PC-3 (cell line): ENCODE measurements around the gene RING1. TPM values are rescaled to one million over a fixed set of nuclear protein-coding genes. Genes with fewer than 3 reads are reported as not detected.
A peak's percentile ranks its signal among the peaks of the same experiment; 100 is the strongest.

Source experiments
- ATAC-seq: fragments of 200-7000 bp; cut with Tn5 transposase; 2 replicates; pipeline ENCODE4 v1.9.1; 2020; ENCODE audit warnings: mild to moderate bottlenecking, moderate library complexity
- BruUV-seq: library from RNA; stranded (reverse); fragments of 400-500 nt; replicated peaks from 2 replicates; lab custom pipeline; 2021; lab: Mats Ljungman, UMichigan
- CTCF ChIA-PET: fragments of 300-600 bp; sonication (Branson Sonifier 250); formaldehyde crosslinking; loops from one replicate; lab custom pipeline; 2022; ENCODE audit warnings: antibody characterized with exemption; lab: Charles Lee
- POLR2A ChIA-PET: fragments of 300-600 bp; sonication (Branson Sonifier 250); formaldehyde crosslinking; loops from one replicate; lab custom pipeline; 2022; ENCODE audit warnings: antibody characterized with exemption; ENCODE audit not compliant: unreplicated experiment; lab: Charles Lee
- DNase-seq: peaks from one replicate; pipeline ENCODE4 v3.0.0-alpha.2; 2015
- H2AFZ ChIP-seq: fragments of 300-600 bp; sonication (generic); 2 replicates; pipeline ENCODE4 v1.6.0; 2016; ENCODE audit warnings: antibody characterized with exemption, low read length
- H3F3A ChIP-seq: fragments of 300-600 bp; sonication (generic); one replicate; pipeline ENCODE4 v1.6.0; 2017; ENCODE audit warnings: antibody characterized with exemption, low read length, control low read depth, mild to moderate bottlenecking; ENCODE audit not compliant: unreplicated experiment
- H3K27ac ChIP-seq: fragments of 300-600 bp; sonication (generic); 2 replicates; pipeline ENCODE4 v1.5.1; 2016; ENCODE audit warnings: mild to moderate bottlenecking, low read length
- H3K27me3 ChIP-seq: fragments of 300-600 bp; sonication (generic); 2 replicates; pipeline ENCODE4 v1.6.1; 2016; ENCODE audit warnings: low read length, mixed read lengths
- H3K36me3 ChIP-seq: fragments of 300-600 bp; sonication (generic); 2 replicates; pipeline ENCODE4 v1.6.1; 2016; ENCODE audit warnings: low read depth, mixed run types, low read length, mixed read lengths
- H3K4me1 ChIP-seq: fragments of 300-600 bp; sonication (generic); 2 replicates; pipeline ENCODE4 v1.5.1; 2016; ENCODE audit warnings: low read length; ENCODE audit not compliant: insufficient read depth
- H3K4me2 ChIP-seq: fragments of 300-600 bp; sonication (generic); 2 replicates; pipeline ENCODE4 v1.6.0; 2016; ENCODE audit warnings: low read length
- H3K4me3 ChIP-seq: fragments of 300-600 bp; sonication (generic); 2 replicates; pipeline ENCODE4 v1.5.1; 2016; ENCODE audit warnings: mild to moderate bottlenecking, low read length, mixed read lengths
- H3K79me2 ChIP-seq: fragments of 300-600 bp; sonication (generic); 2 replicates; pipeline ENCODE4 v1.6.1; 2017; ENCODE audit warnings: low read length, mixed read lengths
- H3K9ac ChIP-seq: fragments of 300-600 bp; sonication (generic); 2 replicates; pipeline ENCODE4 v1.6.0; 2016; ENCODE audit warnings: mild to moderate bottlenecking, low read length
- H3K9me2 ChIP-seq: fragments of 300-600 bp; sonication (generic); replicated peaks from 2 replicates; pipeline ENCODE4 v1.6.1; 2016; ENCODE audit warnings: mixed run types, low read length, mixed read lengths
- H3K9me3 ChIP-seq: fragments of 300-600 bp; sonication (generic); 2 replicates; pipeline ENCODE4 v1.6.1; 2016; ENCODE audit warnings: low read length, mixed read lengths
- H4K20me1 ChIP-seq: fragments of 300-600 bp; sonication (generic); 2 replicates; pipeline ENCODE4 v1.6.1; 2016; ENCODE audit warnings: low read length, mixed read lengths
- CTCF ChIP-seq: fragments of 300-600 bp; sonication (generic); conservative IDR thresholded peaks from 2 replicates; pipeline ENCODE4 v1.5.1; 2017; ENCODE audit warnings: antibody characterized with exemption, low read depth, mild to moderate bottlenecking, low read length
- EZH2 ChIP-seq: fragments of 300-600 bp; sonication (generic); IDR thresholded peaks from one replicate; pipeline ENCODE4 v1.6.1; 2017; ENCODE audit warnings: antibody characterized with exemption, mild to moderate bottlenecking, low read length; ENCODE audit not compliant: unreplicated experiment
- EZH2phosphoT487 ChIP-seq: fragments of 300-600 bp; sonication (generic); IDR thresholded peaks from 2 replicates; pipeline ENCODE4 v1.6.1; 2018; ENCODE audit warnings: mild to moderate bottlenecking, antibody characterized with exemption, low read length, borderline replicate concordance
- intact Hi-C: fragments of 100-400 bp; cut with micrococcal nuclease; formaldehyde crosslinking; loops from 2 replicates; pipeline ENCODE4 v1.9.0; 2023
- total RNA-seq: library from RNA; depleted of rRNA; stranded (reverse); fragments of >200 nt; gene quantifications from 2 replicates; pipeline ENCODE4 v1.2.3, GENCODE V29; 2014

Gene RING1
- total RNA-seq, 1 experiment from 2014 or later: 23.3 TPM

GRCh38 chr6:33206864-33207551, 1.3 kb upstream of the RING1 start:
- no peaks in the 10 kb centered on the region for H3K9me3 ChIP-seq
- POLR2A ChIA-PET: no interaction called here
- no peaks in the 10 kb centered on the region for H4K20me1 ChIP-seq
- H3K79me2 ChIP-seq: peaks cover 26% of the 10 kb centered on the region
- H3K4me3 ChIP-seq: peak overlapping the region; percentile 84
- intact Hi-C loops: loop anchor here (2.0 to 10.0 kb wide), 3 partner anchors 42 to 208 kb away; partner anchors contain the start of genes B3GALT4, CUTA, PHF1 and RPS18
- peak overlapping the region; percentile 84 for H3K27ac ChIP-seq
- H3K4me2 ChIP-seq: peak overlapping the region; percentile 100
- TF ChIP-seq CTCF (no peak), EZH2phosphoT487 (no peak), EZH2 (no peak)
- no peaks in the 10 kb centered on the region for H3F3A ChIP-seq
- no peaks in the 10 kb centered on the region for H3K9me2 ChIP-seq
- peaks cover 49% of the 10 kb centered on the region for H3K4me1 ChIP-seq
- peak overlapping the region; percentile 98 for H3K9ac ChIP-seq
- CTCF ChIA-PET: no interaction called here
- no TSS peak for BruUV-seq
- no peaks in the 10 kb centered on the region for H3K27me3 ChIP-seq
- ATAC-seq: peak; percentile 41
- DNase-seq: peak; percentile 76
- peaks cover 19% of the 10 kb centered on the region for H3K36me3 ChIP-seq
- peak overlapping the region; percentile 84; the same call in 1 of the 2 replicates for H2AFZ ChIP-seq

GRCh38 chr6:33207552-33208090, 679 bp upstream of the RING1 start:
- no peak for TF ChIP-seq EZH2
- peak; percentile 10 for ATAC-seq
- ChIA-PET POLR2A (no interaction called here), CTCF (interaction anchor here (0.6 kb wide), 1 partner anchor 48 kb away, joined by 3 read pairs; no protein-coding TSS in a partner anchor)
- Histone ChIP-seq H3K27ac (peak overlapping the region; percentile 84), H3K4me2 (peak overlapping the region; percentile 100), H3K9me3 (no peaks in the 10 kb centered on the region), H3K9me2 (no peaks in the 10 kb centered on the region), H3K27me3 (no peaks in the 10 kb centered on the region), H2AFZ (peak overlapping the region; percentile 84), H3K79me2 (peaks cover 20% of the 10 kb centered on the region), H3K4me1 (peaks cover 43% of the 10 kb centered on the region), H4K20me1 (no peaks in the 10 kb centered on the region), H3K36me3 (peaks cover 13% of the 10 kb centered on the region), H3K4me3 (peak overlapping the region; percentile 84), H3K9ac (peak overlapping the region; percentile 98), H3F3A (no peaks in the 10 kb centered on the region)
- TSS peak; percentile 99 for BruUV-seq
- intact Hi-C loops: loop anchor here (2.0 to 10.0 kb wide), 3 partner anchors 41 to 207 kb away; partner anchors contain the start of genes B3GALT4, CUTA, PHF1 and RPS18
- DNase-seq: peak; percentile 38

GRCh38 chr6:33209856-33210255, 1.6 kb downstream of the RING1 start:
- intact Hi-C loops: loop anchor here (10.0 kb wide), 2 partner anchors 65 to 205 kb away; partner anchors contain the start of genes B3GALT4, CUTA, PHF1 and RPS18
- Histone ChIP-seq H2AFZ (no peak overlapping the region), H3K36me3 (no peaks in the 10 kb centered on the region; the same call in 1 of the 2 replicates), H3K4me1 (peaks cover 33% of the 10 kb centered on the region), H4K20me1 (no peaks in the 10 kb centered on the region), H3K27ac (no peak overlapping the region), H3K9me2 (no peaks in the 10 kb centered on the region), H3K4me2 (no peak overlapping the region), H3K79me2 (0 out of 2 replicates have a peak, but pooled peaks cover 5% of the 10 kb centered on the region), H3F3A (no peaks in the 10 kb centered on the region), H3K9me3 (no peaks in the 10 kb centered on the region), H3K9ac (no peak overlapping the region), H3K4me3 (no peak overlapping the region), H3K27me3 (no peaks in the 10 kb centered on the region)
- ATAC-seq (no peak), DNase-seq (no peak)
- BruUV-seq: no TSS peak
- TF ChIP-seq CTCF (no peak), EZH2 (no peak), EZH2phosphoT487 (no peak)
- ChIA-PET CTCF (no interaction called here), POLR2A (no interaction called here)
